ENCODE measurements around the gene ARFGAP3. TPM values are rescaled to one million over a fixed set of nuclear protein-coding genes. Genes with fewer than 3 reads are reported as not detected.
A peak's percentile ranks its signal among the peaks of the same experiment; 100 is the strongest.
"Not testable (repeated sequence)": the region's sequence is repeated elsewhere in the genome, so short reads cannot be mapped to it uniquely, and the experiment has no call there.

The ARFGAP3 gene
- total RNA-seq, 1 donor from 2014 or later, result 80.8 TPM

- Mint-ChIP-seq H3K36me3 (ENCODE audit: low read depth) (no peaks in the 10 kb centered on the region), H3K9me3 (ENCODE audit: low read depth) (no peaks in the 10 kb centered on the region), H3K4me3 (ENCODE audit: unreplicated experiment) (no peak overlapping the region), H3K4me1 (ENCODE audit: low read depth) (peaks cover 20% of the 10 kb centered on the region), H3K27ac (ENCODE audit: unreplicated experiment) (no peak overlapping the region), H3K27me3 (ENCODE audit: low read depth) (no peaks in the 10 kb centered on the region)
- DNase-seq (ENCODE audit: low spot score), result no peak
- no peak for TF ChIP-seq CTCF (IDR thresholded peaks at IDR 0.05)
These were observed 70.3 kb downstream of the ARFGAP3 start for GRCh38 chr22:42786606-42787356.

GRCh38 chr22:42785706-42786499, 71.2 kb downstream of the ARFGAP3 start:
- H3K27me3 Mint-ChIP-seq (ENCODE audit: low read depth), result no peaks in the 10 kb centered on the region
- H3K4me3 Mint-ChIP-seq (ENCODE audit: unreplicated experiment), result no peak overlapping the region
- H3K27ac Mint-ChIP-seq (ENCODE audit: unreplicated experiment), result no peak overlapping the region
- no peak for DNase-seq (ENCODE audit: low spot score)
- H3K9me3 Mint-ChIP-seq (ENCODE audit: low read depth), result no peaks in the 10 kb centered on the region
- no peak for TF ChIP-seq CTCF (IDR thresholded peaks at IDR 0.05)
- H3K4me1 Mint-ChIP-seq (ENCODE audit: low read depth), result peaks cover 18% of the 10 kb centered on the region
- no peaks in the 10 kb centered on the region for H3K36me3 Mint-ChIP-seq (ENCODE audit: low read depth)

- not testable (repeated sequence) for H3K27ac Mint-ChIP-seq (ENCODE audit: unreplicated experiment); H3K36me3 Mint-ChIP-seq (ENCODE audit: low read depth); H3K4me3 Mint-ChIP-seq (ENCODE audit: unreplicated experiment); H3K9me3 Mint-ChIP-seq (ENCODE audit: low read depth); H3K27me3 Mint-ChIP-seq (ENCODE audit: low read depth); DNase-seq (ENCODE audit: low spot score)
- peaks cover 15% of the 10 kb centered on the region for H3K4me1 Mint-ChIP-seq (ENCODE audit: low read depth)
These were observed 74.8 kb downstream of the ARFGAP3 start for GRCh38 chr22:42782306-42782705.

- Mint-ChIP-seq H3K27ac (ENCODE audit: unreplicated experiment) (no peak overlapping the region), H3K4me3 (ENCODE audit: unreplicated experiment) (no peak overlapping the region), H3K9me3 (ENCODE audit: low read depth) (no peaks in the 10 kb centered on the region), H3K4me1 (ENCODE audit: low read depth) (peaks cover 13% of the 10 kb centered on the region), H3K36me3 (ENCODE audit: low read depth) (no peaks in the 10 kb centered on the region), H3K27me3 (ENCODE audit: low read depth) (no peaks in the 10 kb centered on the region)
- no peak for DNase-seq (ENCODE audit: low spot score)
- TF ChIP-seq CTCF (IDR thresholded peaks at IDR 0.05), result peak; percentile 96
These were observed 77.0 kb downstream of the ARFGAP3 start for GRCh38 chr22:42780070-42780540.

- no peak overlapping the region for H3K27ac Mint-ChIP-seq (ENCODE audit: unreplicated experiment)
- H3K4me3 Mint-ChIP-seq (ENCODE audit: unreplicated experiment), result no peak overlapping the region
- H3K4me1 Mint-ChIP-seq (ENCODE audit: low read depth), result peaks cover 10% of the 10 kb centered on the region
- TF ChIP-seq CTCF (IDR thresholded peaks at IDR 0.05), result no peak
- H3K27me3 Mint-ChIP-seq (ENCODE audit: low read depth), result no peaks in the 10 kb centered on the region
- no peaks in the 10 kb centered on the region for H3K9me3 Mint-ChIP-seq (ENCODE audit: low read depth)
- DNase-seq (ENCODE audit: low spot score), result no peak
- H3K36me3 Mint-ChIP-seq (ENCODE audit: low read depth), result no peaks in the 10 kb centered on the region
These were observed 79.9 kb downstream of the ARFGAP3 start for GRCh38 chr22:42777126-42777525.
